Measurements from ENCODE around the gene KSR2. TPM values are rescaled to one million over a fixed set of nuclear protein-coding genes. Genes with fewer than 3 reads are reported as not detected.

The KSR2 gene
- total and polyA plus RNA-seq, 3 experiments from 2014 or later = 0.07 to 0.11 TPM; not detected in 1

DNA sequence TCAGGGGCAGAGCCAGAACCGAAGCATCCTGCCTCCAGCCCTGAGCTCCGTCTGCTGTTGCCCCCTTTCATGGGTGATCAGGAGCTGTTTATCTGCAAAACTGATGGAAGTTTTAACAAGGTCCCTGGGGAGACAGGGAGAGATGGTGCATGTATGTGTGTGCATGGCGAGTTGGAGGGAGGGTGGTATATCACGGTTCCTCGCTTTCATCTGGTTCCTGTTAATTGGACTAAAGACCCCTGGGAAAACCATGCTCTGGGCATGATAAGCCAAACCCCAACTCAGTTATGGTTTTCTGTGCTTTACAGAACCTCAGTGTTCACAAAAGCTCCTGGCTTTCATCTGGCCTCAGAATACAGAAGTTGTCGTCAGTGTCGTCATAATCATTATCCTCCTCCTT is 133.6 kb downstream of the KSR2 start:
- no peaks in the 10 kb centered on the region for H3K36me3 ChIP-seq (ENCODE audit: insufficient read depth, low read length)
- POLR2A ChIA-PET = no interaction called here
- no peaks in the 10 kb centered on the region for H3K9me3 ChIP-seq (ENCODE audit: low read length)
- Mint-ChIP-seq H3K36me3 (no peaks in the 10 kb centered on the region), H3K4me3 (no peak overlapping the region), H3K4me1 (peaks cover 7 to 8% (median 8%) of the 10 kb centered on the region in 3 donors), H3K27ac (no peak overlapping the region), H3K9me3 (no peaks in the 10 kb centered on the region), H3K27me3 (peaks cover 10 to 27% of the 10 kb centered on the region in 2 donors)
- H3K4me3 ChIP-seq (ENCODE audit: low read length) = no peak overlapping the region
- H3K27ac ChIP-seq (ENCODE audit: low read depth, low read length) = no peak overlapping the region
- CTCF ChIA-PET = interaction anchor here (0.5 to 0.8 kb wide), 2 partner anchors 9 to 598 kb away, joined by 3 to 4 read pairs; no protein-coding TSS in a partner anchor
- no peaks in the 10 kb centered on the region for H3K27me3 ChIP-seq (ENCODE audit: insufficient read depth, low read length, poor library complexity, severe bottlenecking)
- no peaks in the 10 kb centered on the region for H3K4me1 ChIP-seq (ENCODE audit: insufficient read depth, low read length)
- no peak for DNase-seq

DNA sequence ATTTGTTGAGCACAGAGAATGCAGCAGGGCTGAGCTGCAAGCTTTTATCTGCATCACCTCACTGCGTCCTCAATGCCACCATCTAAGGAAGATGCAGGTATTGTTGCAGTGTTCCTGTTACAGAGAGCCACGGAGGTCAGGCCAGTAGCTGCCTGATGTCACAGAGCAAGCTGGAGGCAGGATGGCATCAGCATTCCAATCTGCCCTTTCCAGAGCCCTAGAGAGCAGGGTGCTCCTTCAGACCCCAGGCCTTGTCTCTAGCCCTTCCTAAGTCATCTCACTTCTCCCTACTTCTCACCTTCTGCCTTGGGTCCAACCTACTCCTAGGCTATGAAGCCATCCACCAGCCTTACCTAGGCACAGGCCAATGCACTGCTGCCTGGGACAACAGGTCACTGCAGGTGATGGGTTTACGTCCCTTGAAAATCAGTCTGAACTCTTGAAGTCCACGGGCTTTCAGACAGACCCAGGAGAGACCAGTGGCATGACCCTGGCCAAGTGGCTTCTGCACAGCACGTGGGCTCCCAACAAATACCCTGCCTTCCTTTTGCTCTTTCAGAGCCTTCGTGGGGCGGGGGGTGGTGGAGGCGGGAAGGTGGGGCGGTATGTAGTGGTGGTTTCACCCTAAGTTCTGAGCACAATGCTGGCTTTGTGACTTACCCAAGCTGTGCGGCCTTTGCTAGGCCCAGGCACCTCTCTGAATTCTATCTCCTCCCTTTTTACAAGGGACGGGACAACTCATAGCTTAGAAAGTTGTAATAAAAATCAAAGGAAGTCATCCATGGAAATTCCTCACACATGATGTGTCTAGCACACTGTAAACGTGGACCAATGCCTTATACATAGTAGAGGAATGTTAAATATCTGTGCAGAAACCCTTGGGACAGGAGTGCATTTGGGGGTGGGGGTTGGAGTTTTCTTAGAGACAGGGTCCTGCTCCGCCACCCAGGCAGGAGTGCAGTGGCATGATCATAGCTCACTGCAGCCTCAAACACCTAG is 136.0 kb downstream of the KSR2 start:
- ChIA-PET CTCF (no interaction called here), POLR2A (no interaction called here)
- H3K27me3 Mint-ChIP-seq = peaks cover 10 to 16% of the 10 kb centered on the region in 2 donors
- H3K27ac Mint-ChIP-seq = no peak overlapping the region
- Histone ChIP-seq H3K27me3 (ENCODE audit: insufficient read depth, low read length, poor library complexity, severe bottlenecking) (no peaks in the 10 kb centered on the region), H3K4me1 (ENCODE audit: insufficient read depth, low read length) (no peaks in the 10 kb centered on the region), H3K9me3 (ENCODE audit: low read length) (peaks cover 8% of the 10 kb centered on the region), H3K36me3 (ENCODE audit: insufficient read depth, low read length) (no peaks in the 10 kb centered on the region), H3K27ac (ENCODE audit: low read depth, low read length) (no peak overlapping the region), H3K4me3 (ENCODE audit: low read length) (no peak overlapping the region)
- no peak overlapping the region for H3K4me3 Mint-ChIP-seq
- H3K36me3 Mint-ChIP-seq = no peaks in the 10 kb centered on the region
- H3K4me1 Mint-ChIP-seq = peaks cover 7 to 8% (median 8%) of the 10 kb centered on the region in 3 donors
- H3K9me3 Mint-ChIP-seq = peaks cover 0 to 12% (median 11%) of the 10 kb centered on the region in 5 donors
- no peak for DNase-seq

DNA sequence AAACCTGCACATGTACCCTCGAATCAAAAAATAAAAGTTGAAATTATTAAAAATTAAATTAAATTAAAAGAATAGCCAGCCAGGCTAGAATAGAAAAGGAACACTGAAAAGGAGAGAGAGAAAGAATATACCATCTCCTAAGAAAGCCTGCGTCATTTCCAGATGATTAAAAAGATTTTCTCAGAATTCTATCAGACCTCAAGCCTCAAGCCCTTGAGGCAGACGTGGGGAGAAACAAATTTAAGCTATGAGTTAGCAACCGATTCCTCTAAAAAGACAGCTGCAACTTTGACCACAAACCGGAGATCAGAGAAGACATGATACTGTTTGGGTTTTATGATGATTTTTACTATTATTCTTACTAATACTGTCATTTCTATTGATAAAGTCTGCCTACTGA is 138.3 kb downstream of the KSR2 start:
- ChIA-PET POLR2A (no interaction called here), CTCF (no interaction called here)
- no peak overlapping the region for H3K27ac Mint-ChIP-seq
- H3K4me1 Mint-ChIP-seq = no peaks in the 10 kb centered on the region
- Histone ChIP-seq H3K9me3 (ENCODE audit: low read length) (peaks cover 8% of the 10 kb centered on the region), H3K4me1 (ENCODE audit: insufficient read depth, low read length) (no peaks in the 10 kb centered on the region), H3K27ac (ENCODE audit: low read depth, low read length) (no peak overlapping the region), H3K27me3 (ENCODE audit: insufficient read depth, low read length, poor library complexity, severe bottlenecking) (no peaks in the 10 kb centered on the region), H3K4me3 (ENCODE audit: low read length) (no peak overlapping the region), H3K36me3 (ENCODE audit: insufficient read depth, low read length) (no peaks in the 10 kb centered on the region)
- peaks cover 0 to 13% (median 11%) of the 10 kb centered on the region in 5 donors for H3K9me3 Mint-ChIP-seq
- no peak for DNase-seq
- peaks cover 0 to 5% of the 10 kb centered on the region in 2 donors for H3K27me3 Mint-ChIP-seq
- H3K36me3 Mint-ChIP-seq = no peaks in the 10 kb centered on the region
- no peak overlapping the region for H3K4me3 Mint-ChIP-seq

DNA sequence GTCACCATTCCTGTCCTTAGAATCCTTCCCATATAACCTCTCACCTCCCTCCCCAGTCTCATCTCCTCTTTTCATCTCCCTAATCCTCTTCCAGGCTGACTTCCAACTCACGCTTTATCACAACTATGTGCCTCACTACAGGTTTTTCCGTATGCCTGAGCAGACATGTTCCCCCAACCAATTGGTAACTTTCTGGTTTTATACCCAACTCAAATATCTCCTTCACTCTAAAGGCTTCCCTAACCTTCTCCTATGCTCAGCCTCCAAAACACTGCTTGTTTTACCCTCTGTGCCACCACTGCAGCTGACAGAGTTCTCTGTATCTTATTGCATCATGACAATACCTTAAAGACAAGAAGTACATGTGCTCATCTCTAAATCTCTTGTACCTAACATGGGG is 139.7 kb downstream of the KSR2 start:
- Histone ChIP-seq H3K27ac (ENCODE audit: low read depth, low read length) (no peak overlapping the region), H3K9me3 (ENCODE audit: low read length) (peaks cover 8% of the 10 kb centered on the region), H3K27me3 (ENCODE audit: insufficient read depth, low read length, poor library complexity, severe bottlenecking) (no peaks in the 10 kb centered on the region), H3K36me3 (ENCODE audit: insufficient read depth, low read length) (no peaks in the 10 kb centered on the region), H3K4me3 (ENCODE audit: low read length) (no peak overlapping the region), H3K4me1 (ENCODE audit: insufficient read depth, low read length) (no peaks in the 10 kb centered on the region)
- Mint-ChIP-seq H3K4me1 (no peaks in the 10 kb centered on the region), H3K4me3 (no peak overlapping the region), H3K36me3 (no peaks in the 10 kb centered on the region), H3K27me3 (peaks cover 0 to 3% of the 10 kb centered on the region in 2 donors), H3K27ac (no peak overlapping the region), H3K9me3 (peaks cover 0 to 13% (median 11%) of the 10 kb centered on the region in 5 donors)
- ChIA-PET CTCF (no interaction called here), POLR2A (no interaction called here)
- no peak for DNase-seq

DNA sequence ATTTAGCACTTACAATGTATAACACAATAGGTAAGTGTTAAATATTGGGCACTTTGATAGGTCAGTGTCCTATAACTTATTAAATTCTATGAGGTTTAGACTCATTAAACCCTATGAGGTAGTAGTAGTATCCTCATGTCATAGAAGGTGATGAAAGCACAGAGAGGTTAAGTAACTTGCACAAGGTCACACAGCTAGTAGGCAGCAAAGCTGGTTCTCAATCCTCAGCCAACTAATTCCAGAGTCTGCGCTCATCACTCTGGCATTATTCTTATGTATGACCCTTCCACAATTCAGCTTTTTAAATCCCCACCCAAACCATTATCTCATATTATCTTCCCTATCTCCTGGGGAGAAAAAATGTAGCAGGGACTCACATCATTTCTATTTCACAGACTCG is 141.1 kb downstream of the KSR2 start:
- Mint-ChIP-seq H3K9me3 (peaks cover 3 to 16% (median 11%) of the 10 kb centered on the region in 5 donors), H3K27me3 (peaks cover 0 to 3% of the 10 kb centered on the region in 2 donors), H3K27ac (no peak overlapping the region), H3K36me3 (no peaks in the 10 kb centered on the region), H3K4me3 (no peak overlapping the region), H3K4me1 (no peaks in the 10 kb centered on the region)
- CTCF ChIA-PET = interaction anchor here (1.3 kb wide), 1 partner anchor 10 kb away, joined by 6 read pairs; no protein-coding TSS in a partner anchor
- no peaks in the 10 kb centered on the region for H3K27me3 ChIP-seq (ENCODE audit: insufficient read depth, low read length, poor library complexity, severe bottlenecking)
- no peaks in the 10 kb centered on the region for H3K36me3 ChIP-seq (ENCODE audit: insufficient read depth, low read length)
- H3K27ac ChIP-seq (ENCODE audit: low read depth, low read length) = no peak overlapping the region
- H3K4me3 ChIP-seq (ENCODE audit: low read length) = no peak overlapping the region
- no peaks in the 10 kb centered on the region for H3K4me1 ChIP-seq (ENCODE audit: insufficient read depth, low read length)
- POLR2A ChIA-PET = no interaction called here
- no peak for DNase-seq
- peaks cover 8% of the 10 kb centered on the region for H3K9me3 ChIP-seq (ENCODE audit: low read length)

DNA sequence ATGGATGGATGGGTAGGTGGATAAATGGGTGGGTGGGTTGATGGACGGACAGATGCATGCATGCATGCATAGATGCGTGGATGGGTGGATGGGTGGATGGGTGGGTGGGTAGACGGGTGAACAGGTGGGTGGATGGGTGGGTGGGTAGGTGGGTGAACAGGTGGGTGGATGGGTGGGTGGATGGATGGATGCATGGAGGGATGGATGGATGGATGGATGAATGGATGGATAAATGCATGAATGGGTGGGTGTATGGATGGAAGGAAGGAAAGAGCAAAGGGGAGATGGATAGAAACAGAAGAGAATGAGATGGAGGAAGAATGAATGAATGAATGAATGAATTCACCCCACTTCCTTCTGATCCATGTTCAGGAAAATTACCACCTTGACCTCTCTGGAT is 143.0 kb downstream of the KSR2 start:
- H3K4me1 ChIP-seq (ENCODE audit: insufficient read depth, low read length) = no peaks in the 10 kb centered on the region
- Mint-ChIP-seq H3K36me3 (no peaks in the 10 kb centered on the region), H3K27ac (no peak overlapping the region), H3K9me3 (peaks cover 3 to 16% (median 11%) of the 10 kb centered on the region in 5 donors), H3K27me3 (peaks cover 0 to 4% of the 10 kb centered on the region in 2 donors), H3K4me1 (no peaks in the 10 kb centered on the region), H3K4me3 (no peak overlapping the region)
- no peak overlapping the region for H3K27ac ChIP-seq (ENCODE audit: low read depth, low read length)
- H3K4me3 ChIP-seq (ENCODE audit: low read length) = no peak overlapping the region
- no peaks in the 10 kb centered on the region for H3K36me3 ChIP-seq (ENCODE audit: insufficient read depth, low read length)
- ChIA-PET CTCF (no interaction called here), POLR2A (no interaction called here)
- H3K27me3 ChIP-seq (ENCODE audit: insufficient read depth, low read length, poor library complexity, severe bottlenecking) = no peaks in the 10 kb centered on the region
- no peak for DNase-seq
- H3K9me3 ChIP-seq (ENCODE audit: low read length) = peaks cover 8% of the 10 kb centered on the region

DNA sequence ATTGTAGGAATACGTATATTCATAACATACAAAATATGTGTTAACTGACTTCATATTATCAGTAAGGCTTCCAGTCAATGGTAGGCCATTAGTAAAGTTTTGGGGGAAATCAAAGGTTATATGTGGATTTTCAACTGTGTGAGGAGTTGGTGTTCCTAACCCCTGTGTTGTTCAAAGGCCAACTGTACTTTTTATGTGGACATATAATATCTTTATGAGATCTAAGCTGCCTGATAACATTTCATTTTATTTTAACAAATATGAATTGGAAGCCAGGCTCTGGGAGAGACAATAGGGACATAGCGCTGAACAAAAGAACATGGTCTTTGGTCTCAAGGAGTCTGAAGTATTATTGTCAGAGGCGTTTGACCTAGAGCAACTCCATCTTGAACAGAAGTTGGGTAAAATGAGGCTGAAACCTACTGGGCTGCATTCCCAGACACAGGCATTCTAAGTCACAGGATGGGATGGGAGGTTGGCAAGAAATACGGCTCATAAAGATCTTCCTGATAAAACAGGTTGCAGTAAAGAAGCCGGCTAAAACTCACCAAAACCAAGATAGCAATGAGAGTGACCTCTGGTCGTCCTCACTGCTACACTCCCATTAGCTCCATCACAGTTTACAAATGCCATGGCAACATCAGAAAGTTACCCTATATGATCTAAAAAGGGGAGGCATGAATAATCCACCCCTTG is 147.2 kb downstream of the KSR2 start:
- no peaks in the 10 kb centered on the region for H3K9me3 ChIP-seq (ENCODE audit: low read length)
- no peaks in the 10 kb centered on the region for H3K4me1 ChIP-seq (ENCODE audit: insufficient read depth, low read length)
- no peaks in the 10 kb centered on the region for H3K36me3 ChIP-seq (ENCODE audit: insufficient read depth, low read length)
- Mint-ChIP-seq H3K27ac (no peak overlapping the region), H3K36me3 (no peaks in the 10 kb centered on the region), H3K4me1 (no peaks in the 10 kb centered on the region), H3K9me3 (peaks cover 0 to 8% (median 2%) of the 10 kb centered on the region in 5 donors), H3K4me3 (no peak overlapping the region), H3K27me3 (peaks cover 0 to 6% of the 10 kb centered on the region in 2 donors)
- no peak overlapping the region for H3K27ac ChIP-seq (ENCODE audit: low read depth, low read length)
- H3K4me3 ChIP-seq (ENCODE audit: low read length) = no peak overlapping the region
- no peaks in the 10 kb centered on the region for H3K27me3 ChIP-seq (ENCODE audit: insufficient read depth, low read length, poor library complexity, severe bottlenecking)
- POLR2A ChIA-PET = no interaction called here
- CTCF ChIA-PET = no interaction called here
- no peak for DNase-seq

Measured in CD8-positive, alpha-beta memory T cell (primary cell).